Stimulated activated CD4-positive, alpha-beta T cell treated with anti-CD3 and anti-CD28 coated beads, Interleukin-4, amount 100 ng/mL, for 48 hours (primary cell): ENCODE measurements around the gene GRAMD4.

Source experiments
- DNase-seq, 2 donors: peaks; one replicate each; pipeline ENCODE4 v3.0.0-alpha.2; 2020; ENCODE audit warnings: low read depth in 2 of 2

The GRAMD4 gene

GRCh38 chr22:46582281-46582933 lies 37.8 kb upstream of the GRAMD4 start:
- DNase-seq: no peak

DNA sequence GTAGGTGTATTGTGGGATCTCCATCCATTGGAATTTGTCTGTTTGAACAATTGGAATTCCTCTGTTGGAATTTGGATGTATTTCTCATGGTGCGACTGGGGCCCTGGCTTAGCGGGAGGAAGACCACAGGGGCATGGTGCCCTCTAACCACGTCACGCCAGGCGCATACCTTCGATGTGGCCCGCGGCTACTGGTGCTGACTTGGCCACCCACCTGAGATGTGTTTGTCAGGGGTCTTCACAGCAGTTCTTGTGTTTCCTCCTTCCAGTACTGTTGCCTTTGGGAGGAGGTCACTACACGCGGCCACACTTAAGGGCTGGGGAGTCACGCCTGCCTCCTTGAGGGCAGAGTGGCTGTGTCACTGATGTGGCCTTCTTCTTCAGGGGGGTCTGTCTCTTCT lies 36.6 kb upstream of the GRAMD4 start:
- DNase-seq: no peak

DNA sequence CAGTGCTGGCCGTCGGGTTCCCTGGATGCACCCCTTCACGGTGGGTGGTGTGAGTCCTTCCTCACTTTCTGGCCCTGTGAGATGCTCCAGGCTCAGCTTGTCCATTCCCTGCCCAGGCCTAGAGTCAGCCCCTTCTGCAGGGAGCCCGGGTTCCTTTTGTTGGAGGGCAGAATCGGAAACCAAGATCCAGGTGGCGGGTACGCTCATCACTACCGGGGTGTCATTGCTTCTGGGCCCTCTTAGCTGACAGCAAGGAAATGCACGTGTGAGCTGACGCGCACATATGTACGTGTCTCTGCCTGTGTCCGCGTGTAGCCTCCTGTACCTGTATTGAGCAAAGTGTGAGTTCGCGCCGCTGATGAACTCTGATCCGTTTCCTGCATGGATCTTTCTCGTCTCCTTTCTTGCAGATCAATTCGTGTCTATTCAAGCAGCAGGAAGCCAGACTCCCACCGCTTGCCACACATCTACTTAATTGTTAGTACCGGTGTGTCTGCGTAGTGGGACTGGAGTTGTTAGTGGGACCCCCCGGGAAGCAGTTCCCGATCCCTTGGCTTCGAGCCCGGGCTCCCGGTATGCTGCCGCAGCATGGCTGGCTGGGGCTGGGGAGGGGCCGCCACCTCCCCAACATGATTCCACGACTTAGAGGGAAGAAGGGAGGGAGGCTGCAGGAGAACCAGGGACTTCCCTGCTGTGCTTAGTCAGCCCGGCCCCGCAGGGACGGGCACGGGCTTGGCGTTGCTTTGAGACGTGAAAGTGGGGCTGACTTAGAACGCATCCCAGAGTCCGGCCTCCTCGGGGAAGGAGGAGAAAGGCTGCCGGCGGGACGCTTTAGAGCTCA lies 35.9 kb upstream of the GRAMD4 start:
- DNase-seq: no peak

DNA sequence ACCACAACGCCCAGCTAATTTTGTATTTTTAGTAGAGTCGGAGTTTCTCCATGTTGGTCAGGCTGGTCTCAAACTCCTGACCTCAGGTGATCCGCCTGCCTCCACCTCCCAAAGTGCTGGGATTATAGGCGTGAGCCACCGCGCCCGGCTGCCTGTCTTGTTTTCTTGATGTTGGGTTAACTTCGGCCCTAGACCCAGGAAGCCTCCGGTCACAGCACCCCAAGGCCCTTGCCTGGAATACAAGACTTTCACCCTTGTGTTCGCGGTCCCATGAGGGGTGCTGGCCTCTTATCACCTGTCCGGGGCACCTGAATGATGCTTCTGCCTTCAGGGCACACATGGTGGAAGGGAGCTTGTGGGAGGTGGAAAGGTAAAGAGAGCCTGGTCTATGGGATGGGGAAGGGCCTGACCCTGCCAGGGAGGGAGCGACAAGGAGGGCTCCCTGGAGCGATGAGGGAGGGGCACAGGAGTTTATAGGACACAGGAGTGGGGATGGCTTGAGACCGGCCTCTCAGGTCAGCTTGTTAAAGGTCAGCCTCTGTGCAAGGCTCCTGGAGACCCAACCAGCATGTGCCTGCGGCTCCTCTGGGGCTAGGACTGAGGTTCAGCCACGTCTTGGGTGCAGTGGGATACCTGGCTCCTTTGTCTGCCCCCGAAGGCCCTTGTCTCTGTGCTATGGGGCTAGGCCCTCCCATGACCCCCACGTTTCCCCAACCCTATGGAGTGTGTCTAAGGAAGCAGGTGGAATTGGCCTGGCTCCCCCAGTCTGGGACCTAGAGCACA lies 34.7 kb upstream of the GRAMD4 start:
- DNase-seq: no peak

DNA sequence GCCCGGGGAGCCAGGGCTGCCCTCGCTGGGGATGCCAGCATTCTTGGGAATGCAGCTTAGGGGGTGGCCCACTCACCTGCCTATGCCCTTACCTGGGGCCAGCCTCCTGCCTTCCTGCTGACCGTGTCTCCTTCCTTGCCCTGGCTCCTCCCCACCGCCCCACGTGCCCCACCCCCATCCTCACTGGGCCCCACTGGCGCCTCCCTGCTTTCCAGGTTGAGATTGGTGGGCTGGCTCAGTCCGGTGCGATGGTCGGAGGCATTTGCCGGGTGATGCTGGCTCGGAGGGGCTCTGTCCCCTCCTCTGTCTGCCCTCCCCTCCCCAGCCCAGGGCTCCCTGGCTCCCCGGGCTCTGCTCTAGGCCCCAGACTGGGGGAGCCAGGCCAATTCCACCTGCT lies 34.1 kb upstream of the GRAMD4 start:
- no peak for DNase-seq

DNA sequence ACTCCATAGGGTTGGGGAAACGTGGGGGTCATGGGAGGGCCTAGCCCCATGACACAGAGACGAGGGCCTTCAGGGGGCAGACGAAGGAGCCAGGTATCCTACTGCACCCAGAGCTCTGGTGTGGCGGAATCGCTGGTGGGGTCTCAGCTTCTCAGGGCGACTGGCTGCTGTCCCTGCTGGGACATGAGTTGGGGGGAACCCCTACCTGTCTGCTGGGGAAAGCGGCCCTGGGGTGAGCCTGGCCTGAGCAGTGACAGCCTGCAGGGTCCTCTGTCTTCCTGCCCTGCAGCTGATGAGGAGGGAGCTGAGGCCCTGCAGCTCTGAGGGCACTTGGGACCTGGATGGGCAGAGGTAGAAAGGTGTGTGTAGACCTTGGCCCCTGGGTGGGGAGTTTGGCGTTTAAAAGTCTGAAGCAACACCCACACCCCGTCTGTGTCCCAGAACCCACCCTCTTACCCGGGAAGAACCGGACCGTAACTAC lies 33.6 kb upstream of the GRAMD4 start:
- DNase-seq: no peak

- no peak for DNase-seq
Observed at GRCh38 chr22:46587061-46587460, 33.1 kb upstream of the GRAMD4 start.

DNA sequence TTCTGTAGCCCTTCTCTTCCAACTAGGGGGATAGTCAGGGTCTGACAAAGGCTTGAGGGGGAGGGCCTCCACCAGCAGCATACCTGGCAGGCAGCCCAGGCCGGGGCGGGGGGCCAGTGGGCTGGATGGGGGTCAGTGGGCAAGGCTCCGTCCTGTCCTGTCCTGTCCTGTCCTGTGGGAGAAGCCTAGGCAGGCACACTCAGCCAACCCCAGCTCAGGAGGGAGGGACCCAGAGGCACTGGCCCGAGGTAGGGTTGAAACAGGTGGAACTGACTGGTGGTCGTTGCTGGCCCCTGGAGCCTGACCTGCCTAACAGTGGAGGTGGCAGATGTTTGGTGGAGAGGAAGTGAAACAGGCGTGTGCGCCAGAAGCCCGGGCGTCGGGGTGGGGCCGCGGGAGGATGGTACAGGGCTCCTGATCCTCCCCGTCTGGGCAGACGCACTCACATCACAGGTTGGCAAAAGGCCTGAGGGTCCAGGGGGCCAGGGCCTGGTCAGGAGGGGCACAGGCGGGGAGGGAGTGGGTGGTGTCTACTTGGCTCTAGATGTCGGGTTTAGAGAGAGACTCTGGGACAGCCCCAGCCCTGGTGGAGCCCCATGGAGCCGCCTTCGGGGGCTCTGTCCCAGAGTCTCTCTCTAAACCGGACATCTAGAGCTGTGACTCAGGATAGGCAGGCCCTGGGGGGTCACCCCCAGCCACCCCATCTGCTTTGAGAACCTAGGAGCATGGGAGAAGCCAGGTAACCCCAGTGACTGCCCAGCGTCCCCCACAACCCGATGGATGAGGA lies 32.5 kb upstream of the GRAMD4 start:
- no peak for DNase-seq

- DNase-seq: no peak
Observed at GRCh38 chr22:46588279-46589140, 31.7 kb upstream of the GRAMD4 start.

- DNase-seq: no peak
Observed at GRCh38 chr22:46589141-46589748, 30.9 kb upstream of the GRAMD4 start.

DNA sequence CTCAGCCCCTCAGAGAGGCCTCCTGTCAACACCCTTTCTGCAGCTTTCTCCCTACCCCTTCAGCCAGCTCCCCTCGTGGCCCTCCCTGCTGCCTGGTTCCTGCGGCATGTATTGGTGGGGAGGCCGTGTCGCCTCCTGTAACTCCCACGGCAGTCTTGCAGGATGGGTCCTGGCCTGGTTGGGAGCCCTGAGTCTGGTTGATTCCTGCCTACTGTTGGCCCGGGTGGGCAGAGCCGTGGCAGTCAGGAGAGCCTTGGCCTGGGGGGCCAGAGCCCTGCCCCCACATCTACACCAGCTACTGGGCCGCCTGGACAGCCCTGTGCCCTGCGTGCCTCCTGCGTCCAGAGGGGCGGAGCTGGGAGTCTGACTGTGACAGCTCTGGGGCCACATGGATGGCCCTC lies 30.3 kb upstream of the GRAMD4 start:
- DNase-seq: no peak

DNA sequence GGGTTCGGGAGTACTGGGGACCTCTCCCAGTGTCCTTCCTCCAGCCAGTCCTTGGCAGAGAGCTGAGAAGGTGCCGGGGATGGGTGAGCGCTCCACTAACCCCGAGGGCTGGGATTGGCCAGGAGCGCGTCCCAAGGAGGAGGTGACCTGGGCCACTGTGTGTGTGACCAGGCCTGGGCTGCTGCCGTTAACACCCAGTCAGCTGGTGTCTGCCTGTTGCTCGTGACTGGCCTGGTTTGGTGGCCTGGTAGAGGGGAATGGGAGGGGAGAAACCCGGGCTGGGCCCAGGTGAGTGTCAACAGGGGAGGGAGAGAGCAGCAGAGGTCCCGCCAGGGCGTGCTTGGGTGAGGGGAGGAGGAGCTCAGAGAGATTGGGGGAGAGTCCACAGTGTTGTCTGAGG lies 29.9 kb upstream of the GRAMD4 start:
- no peak for DNase-seq

- DNase-seq: no peak
Observed at GRCh38 chr22:46591930-46592329, 28.3 kb upstream of the GRAMD4 start.

GRCh38 chr22:46592390-46592872 lies 27.8 kb upstream of the GRAMD4 start:
- DNase-seq: peak in 1 of 2 donors; percentile 46

DNA sequence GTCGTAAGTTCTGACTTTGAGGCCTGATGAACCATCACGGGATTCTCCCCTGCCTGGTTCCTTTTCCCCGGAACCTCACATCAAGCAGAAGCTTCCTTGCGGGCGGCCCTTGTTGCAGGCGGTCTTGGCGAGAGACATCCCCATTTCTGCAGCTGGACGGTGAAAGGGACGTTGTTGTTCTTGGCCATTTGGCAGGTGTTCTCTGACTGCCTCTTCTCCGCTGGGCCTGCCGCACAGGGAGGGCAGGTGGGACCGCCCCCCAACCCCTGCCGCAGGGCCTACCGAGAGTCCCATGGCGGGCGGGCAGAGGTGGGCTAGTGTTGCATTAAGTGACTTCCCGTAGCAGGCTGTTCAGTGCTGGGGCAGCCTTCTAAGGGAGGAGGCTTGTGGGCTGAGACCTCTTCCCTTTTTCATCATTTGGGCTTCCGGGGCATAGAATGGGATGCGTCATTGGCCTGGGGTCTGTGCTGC lies 26.9 kb upstream of the GRAMD4 start:
- no peak for DNase-seq

DNA sequence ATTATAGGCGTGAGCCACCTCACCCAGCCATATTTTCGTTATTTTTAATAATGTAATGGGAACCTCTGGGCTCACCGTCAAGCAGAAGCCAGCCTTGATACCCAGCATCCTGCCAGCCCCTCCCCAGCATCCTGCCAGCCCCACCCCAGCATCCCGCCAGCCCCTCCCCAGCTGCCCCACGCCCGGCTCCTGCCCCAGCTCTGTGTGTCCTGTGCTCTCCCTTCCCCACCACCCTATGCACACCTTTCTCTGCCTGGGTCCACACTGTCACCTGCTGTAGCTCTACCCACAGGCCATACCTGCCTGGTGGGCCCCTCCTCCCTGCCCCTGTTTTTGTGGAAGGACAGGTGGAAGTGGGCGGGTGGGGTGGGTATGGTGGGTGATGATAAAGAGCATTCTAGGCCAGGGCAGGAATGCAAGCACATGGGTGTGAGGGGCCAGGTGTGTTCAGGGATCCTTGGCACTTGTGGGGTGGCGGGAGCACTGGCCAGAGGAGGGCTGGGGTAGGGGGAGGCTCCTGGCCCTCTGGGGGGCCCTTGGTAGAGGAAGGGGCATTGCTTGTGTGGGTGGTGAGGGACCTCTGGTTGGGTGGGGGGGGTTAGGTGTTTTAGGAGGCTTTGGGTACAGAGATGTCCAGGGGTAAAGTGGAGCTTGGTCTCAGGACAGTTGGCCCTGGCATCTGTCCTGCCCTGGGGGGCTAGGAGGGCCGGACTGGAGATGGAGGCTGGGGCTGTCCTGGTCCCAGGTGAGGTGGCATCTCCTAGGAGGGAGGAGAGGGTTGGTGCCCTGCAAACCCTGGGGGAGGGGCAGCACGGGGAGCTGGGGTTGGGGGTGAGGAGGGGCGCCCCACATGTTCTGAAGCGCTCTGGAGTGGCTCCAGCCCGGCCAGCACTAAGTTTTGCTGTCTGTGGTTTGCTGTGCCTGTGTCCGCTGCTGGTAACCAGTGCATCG lies 25.9 kb upstream of the GRAMD4 start:
- DNase-seq: no peak

DNA sequence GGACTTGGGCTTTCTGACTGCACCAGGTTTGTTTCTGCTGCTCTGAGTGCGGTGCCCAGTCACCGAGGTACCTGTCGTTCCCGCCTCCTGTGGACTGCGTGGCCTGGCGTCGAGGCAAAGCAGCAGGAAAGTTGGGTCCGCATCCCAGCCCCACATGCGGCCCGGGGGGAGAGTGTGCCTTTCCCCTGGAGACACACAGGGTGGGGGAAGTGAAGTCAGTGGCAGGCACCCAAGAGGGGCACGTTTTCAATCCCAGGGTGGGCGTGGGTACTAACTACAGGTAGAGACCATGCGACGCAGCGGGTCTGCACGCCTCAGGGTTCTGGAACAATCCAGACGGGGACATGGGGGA lies 25.3 kb upstream of the GRAMD4 start:
- DNase-seq: no peak

GRCh38 chr22:46595545-46595944 lies 24.6 kb upstream of the GRAMD4 start:
- no peak for DNase-seq

DNA sequence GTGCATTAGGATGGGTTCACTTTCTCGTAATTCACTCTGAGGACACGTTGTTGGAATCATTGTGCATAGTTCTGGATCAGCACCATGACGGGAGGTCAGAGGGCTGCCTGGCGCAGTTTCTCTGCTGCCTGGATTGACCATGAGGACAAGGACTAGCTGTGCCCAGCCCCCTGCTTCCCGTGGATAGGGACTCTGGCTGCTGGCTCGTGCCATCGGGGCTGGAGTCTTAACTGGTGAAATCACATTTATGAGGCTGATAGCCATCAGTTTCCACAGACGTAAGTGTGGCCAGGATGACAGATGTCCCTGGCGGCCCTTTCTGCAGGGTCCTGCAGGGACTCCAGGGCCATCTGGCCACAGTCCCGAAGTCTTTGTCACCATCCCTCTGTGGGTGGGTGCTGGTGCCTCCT lies 24.1 kb upstream of the GRAMD4 start:
- no peak for DNase-seq
